ENCODE data around the gene PPARG.

PPARG gene

GRCh38 chr3:12345584-12346494 is 57.0 kb downstream of the PPARG start:
- peak in 1 of 5 experiments; percentile 45 for DNase-seq

DNA sequence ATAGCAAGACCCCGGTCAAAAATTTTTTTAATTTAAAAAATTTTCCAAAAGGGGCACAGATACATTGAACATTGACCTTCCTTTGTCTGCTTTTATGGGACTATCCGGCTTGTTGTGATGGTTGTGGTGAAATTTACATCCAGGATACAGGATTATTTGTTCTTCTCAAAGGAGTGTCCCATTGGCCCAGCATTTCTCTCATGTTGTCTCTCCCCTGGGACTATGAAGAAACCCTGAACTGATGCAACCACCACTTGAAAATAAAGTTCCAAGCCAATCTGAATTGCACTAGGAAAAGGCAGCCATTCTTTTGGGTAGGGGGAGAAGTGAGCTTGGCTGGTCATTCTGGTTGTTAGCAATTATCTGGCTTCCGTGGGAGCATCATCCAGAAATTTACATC is 58.4 kb downstream of the PPARG start:
- DNase-seq: no peak

DNA sequence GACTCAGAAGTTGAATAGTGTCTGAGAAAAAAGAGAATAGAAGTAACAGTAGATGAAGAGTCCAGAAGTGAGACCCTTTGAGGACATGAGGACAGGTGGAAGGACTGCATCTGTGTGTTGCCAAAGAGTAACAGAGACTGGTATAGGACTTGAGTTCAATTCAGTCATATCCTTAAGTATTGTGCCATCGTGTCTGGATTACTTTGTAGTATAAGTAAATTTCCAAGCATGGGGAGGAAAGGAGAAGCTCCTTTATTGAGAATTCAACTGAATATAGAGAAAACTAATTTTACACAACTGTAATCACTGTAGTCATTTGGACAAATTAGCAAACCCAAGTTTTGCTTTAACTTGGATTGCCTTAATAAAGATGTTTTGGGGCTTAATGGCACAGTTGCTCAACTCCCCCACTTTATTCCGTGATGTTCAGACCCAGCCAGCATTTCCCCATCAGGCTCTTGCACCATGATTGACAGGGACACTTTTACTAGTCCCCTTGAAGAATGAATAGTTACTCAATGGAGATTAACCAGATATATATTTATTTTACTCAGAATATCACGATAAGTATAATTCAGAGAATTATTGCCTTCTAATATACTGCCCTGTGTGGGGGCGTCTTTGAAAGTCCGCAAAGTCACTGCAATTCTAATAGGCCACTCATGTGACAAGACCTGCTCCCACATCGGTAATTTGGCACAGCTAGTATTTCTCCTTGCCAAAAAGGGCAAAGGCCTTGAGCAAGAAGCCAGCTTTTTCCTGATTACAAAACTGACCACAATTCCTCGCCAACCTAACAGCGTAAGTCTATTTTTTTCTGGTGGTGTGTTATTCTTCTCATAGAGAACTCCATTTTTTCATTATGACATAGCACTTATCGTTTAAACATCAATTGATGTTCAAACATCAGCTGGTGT is 61.3 kb downstream of the PPARG start:
- no peak for DNase-seq

DNA sequence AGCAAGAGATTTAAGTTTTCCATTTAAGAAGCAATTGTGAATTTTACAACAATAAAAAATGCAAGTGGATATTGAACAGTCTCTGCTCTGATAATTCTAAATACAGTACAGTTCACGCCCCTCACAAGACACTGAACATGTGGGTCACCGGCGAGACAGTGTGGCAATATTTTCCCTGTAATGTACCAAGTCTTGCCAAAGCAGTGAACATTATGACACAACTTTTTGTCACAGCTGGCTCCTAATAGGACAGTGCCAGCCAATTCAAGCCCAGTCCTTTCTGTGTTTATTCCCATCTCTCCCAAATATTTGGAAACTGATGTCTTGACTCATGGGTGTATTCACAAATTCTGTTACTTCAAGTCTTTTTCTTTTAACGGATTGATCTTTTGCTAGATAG is 62.3 kb downstream of the PPARG start:
- DNase-seq: no peak

DNA sequence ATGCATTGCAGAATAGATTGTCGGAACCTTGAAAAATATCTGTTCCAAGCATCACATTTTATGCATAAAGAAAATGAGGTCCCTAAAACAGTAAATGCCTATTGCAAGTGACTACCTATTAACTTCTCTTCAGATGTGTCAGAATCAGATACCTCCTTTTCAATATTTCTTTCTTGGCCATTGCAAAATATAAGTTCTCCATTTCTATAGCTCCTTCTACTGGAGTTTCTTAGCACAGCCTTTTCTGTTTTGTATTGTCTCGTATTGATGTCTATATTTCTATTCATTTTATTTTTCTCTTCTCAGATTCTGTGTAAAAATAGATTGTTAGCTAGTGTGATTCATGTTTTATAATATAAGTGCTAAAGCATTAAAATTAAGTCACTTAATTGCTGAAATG is 63.4 kb downstream of the PPARG start:
- no peak for DNase-seq

DNA sequence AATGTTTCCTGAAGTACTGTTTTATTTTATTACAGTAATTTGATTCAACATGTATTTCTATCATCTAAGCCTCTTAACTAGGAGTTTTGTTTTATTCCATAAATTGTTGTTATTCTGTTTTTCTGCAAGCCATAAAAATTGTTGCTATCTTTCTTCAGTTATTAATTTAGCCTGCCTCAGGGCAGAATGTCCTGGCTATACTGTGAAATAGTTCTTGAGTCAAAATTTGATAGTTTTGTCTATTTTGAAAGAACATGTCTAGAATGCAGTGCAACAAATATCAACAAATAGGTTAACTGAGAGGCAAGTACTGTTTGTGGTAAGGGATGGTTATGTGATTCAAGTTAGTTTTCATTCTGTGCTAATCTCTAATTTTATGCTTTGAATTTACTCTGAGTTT is 63.9 kb downstream of the PPARG start:
- no peak for DNase-seq

- DNase-seq: no peak
Measured at GRCh38 chr3:12353796-12354525, 65.1 kb downstream of the PPARG start.

GRCh38 chr3:12356175-12356574 is 67.3 kb downstream of the PPARG start:
- DNase-seq: peak in 1 of 5 experiments; percentile 10

- no peak for DNase-seq
Measured at GRCh38 chr3:12356996-12357395, 68.1 kb downstream of the PPARG start.

DNA sequence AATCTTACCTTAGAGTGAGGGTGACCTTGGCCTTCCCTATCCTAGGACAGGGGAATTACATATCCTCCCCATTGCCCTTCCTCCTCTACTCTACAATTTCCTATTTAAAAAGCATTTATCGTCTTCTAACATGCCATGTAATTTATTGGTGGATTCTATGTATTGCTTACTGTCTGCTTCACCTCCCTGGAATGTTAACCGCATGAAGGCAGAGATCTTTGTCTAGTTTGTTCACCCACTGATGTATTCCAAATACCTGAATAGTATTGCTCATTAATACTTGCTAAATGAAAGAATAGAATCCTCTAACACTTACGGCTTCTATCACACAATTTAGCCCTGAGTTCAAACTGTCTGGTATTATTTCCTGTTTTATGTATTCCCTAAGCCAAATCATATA is 68.6 kb downstream of the PPARG start:
- DNase-seq: no peak

GRCh38 chr3:12363397-12364195 is 74.7 kb downstream of the PPARG start:
- no peak for DNase-seq

- DNase-seq: no peak
Measured at GRCh38 chr3:12367346-12367745, 78.5 kb downstream of the PPARG start.

- DNase-seq: no peak
Measured at GRCh38 chr3:12369029-12369428, 80.2 kb downstream of the PPARG start.

DNA sequence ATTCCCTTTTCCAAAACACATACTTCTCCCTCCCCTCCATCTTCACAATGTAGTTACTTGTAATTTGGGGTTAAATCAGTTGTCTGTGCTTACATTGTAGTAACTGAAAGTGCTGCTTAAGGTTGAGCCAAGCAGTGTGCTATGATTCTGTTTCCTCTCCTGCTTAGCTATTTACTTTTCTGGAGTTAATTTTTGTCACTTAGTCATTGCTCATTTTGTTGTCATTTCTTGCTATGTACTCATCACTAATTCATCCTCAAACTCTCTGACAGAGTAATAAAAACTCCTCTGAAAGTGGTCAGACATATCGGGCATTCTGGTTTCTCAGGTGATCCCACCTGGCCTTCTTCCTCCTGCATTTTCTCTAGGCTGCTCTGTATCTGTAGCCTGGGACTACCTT is 80.7 kb downstream of the PPARG start:
- DNase-seq: no peak

DNA sequence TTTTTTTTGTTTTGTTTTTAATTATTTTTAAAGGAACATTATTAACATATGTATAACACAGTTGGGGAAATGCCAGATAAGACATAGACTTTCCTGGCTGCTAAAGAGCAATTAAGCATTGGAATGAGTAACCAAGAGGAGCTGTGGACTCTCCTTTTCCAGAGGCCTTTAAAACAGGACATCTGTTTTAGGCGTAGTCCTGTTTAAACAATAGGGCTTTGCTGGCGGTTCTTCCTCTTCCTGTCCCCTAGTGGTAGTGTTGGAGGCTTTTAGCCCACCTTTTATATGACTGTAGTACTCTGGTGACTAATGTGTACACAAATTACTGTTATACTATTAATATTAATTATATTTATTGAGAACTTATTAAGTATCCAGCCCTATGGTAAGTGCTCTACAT is 81.9 kb downstream of the PPARG start:
- DNase-seq: no peak

DNA sequence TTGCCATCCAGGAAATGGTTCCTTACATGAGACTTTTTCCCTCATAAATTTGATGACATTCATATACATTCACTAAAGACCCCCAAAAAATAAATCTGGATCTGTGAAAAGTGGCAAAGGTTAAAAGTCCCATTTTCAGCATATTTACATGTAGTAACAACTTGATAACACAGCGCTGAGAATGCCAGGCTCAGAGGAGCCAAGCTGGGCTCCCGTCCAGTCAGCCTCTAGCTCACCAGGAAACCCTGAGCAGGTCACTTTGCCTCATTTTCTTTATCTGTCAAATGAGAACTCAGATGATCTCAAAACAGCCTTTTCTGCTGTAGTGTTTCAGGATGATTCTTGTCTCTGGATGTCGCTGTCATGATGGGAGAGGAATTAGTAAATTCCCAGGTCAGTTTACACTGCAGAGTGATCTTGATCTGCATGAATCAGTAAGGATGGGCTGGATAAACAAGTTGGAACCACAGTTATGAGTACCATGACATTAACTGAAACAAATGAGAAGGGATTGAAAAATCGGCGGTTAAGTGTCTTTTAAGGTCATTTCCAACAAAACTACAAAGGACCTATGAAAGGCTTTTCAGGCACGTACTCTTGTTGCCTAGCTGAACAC is 82.8 kb downstream of the PPARG start:
- DNase-seq: no peak

DNA sequence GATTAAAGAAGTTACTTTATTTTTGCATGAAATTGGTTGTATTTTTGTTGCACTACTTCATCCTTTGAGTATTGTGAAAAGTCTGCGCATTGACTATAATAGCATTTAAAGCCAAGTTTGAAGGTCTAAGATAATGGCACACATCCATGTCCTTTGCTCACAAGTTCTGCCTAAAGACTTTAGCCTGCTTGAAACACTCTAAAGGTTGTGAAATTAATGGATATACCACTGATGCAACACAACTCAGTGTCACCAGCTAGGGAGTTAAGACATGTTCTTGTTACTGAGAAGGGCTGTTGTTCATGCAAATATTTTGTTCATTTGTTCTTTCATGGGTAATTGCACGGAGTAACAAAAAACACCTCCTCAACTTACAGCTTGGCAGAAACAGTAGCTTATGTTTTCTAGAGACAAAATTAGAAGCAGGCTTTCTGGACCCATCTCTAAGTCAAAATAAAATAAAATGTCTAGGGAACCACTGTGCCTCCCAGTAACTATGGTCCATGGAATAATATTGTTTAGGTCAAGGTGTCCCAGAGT is 83.9 kb downstream of the PPARG start:
- no peak for DNase-seq

- no peak for DNase-seq
Measured at GRCh38 chr3:12375572-12375971, 86.7 kb downstream of the PPARG start.

DNA sequence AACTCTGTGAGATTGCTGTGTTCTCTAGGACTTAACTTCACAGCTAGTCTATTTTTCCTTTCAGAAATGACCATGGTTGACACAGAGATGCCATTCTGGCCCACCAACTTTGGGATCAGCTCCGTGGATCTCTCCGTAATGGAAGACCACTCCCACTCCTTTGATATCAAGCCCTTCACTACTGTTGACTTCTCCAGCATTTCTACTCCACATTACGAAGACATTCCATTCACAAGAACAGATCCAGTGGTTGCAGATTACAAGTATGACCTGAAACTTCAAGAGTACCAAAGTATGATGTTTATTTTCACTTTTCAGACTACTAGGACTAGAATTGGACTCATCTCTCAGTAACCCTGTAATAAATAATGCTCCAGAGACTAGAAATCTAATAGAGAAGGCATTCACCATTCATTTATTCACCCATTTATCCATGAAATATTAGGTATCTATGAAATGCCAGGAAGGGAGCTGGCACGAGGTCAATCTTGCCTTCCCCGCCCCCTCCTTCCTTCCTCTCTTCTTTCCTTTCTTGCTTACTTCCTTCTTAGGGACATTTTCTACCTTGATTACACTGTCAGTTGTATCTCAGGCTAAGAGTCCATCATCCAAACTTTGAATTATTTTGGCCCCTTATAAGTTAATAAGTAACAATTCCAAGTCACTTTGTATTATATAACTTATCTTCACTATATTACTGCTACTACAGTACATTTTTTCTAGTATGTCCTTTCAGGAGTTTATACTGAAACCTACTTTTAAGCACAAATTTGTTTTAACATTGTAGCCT is 91.0 kb downstream of the PPARG start:
- DNase-seq: no peak

GRCh38 chr3:12380461-12380860 is 91.6 kb downstream of the PPARG start:
- DNase-seq: no peak

GRCh38 chr3:12381199-12381598 is 92.3 kb downstream of the PPARG start:
- no peak for DNase-seq

Data from T-helper 2 cell (primary cell).